Measurements from ENCODE around the gene MECP2. TPM values are rescaled to one million over a fixed set of nuclear protein-coding genes. Genes with fewer than 3 reads are reported as not detected.

MECP2 gene
- total and polyA plus RNA-seq, 2 donors (not counting 1 experiment from before 2014, with no cell fraction given), result 20.0 to 122 TPM

- Mint-ChIP-seq H3K4me1 (peaks cover 11% of the 10 kb centered on the region), H3K27ac (no peak overlapping the region), H3K27me3 (no peaks in the 10 kb centered on the region), H3K4me3 (no peak overlapping the region), H3K9me3 (ENCODE audit: insufficient read depth) (no peaks in the 10 kb centered on the region)
- Histone ChIP-seq H3K36me3 (replicated peaks in 1 of 2; ENCODE audit: control extremely low read depth in 1 of 2, control insufficient read depth in 1 of 2, extremely low read depth in 1 of 2, insufficient read depth in 2 of 2, low read length in 1 of 2) (peaks cover 0 to 21% of the 10 kb centered on the region in 2 experiments), H3K27me3 (replicated peaks in 1 of 4; ENCODE audit: control extremely low read depth in 1 of 4, control insufficient read depth in 3 of 4, insufficient read depth in 4 of 4, low read length in 3 of 4) (no peaks in the 10 kb centered on the region), H4K20me1 (ENCODE audit: control insufficient read depth, insufficient read depth, low read length, poor library complexity, severe bottlenecking) (peaks cover 39% of the 10 kb centered on the region), H2AFZ (ENCODE audit: insufficient read depth, low read depth, low read length, poor library complexity, severe bottlenecking) (no peak overlapping the region), H3K9ac (ENCODE audit: low read length) (no peak overlapping the region), H3K79me2 (ENCODE audit: control insufficient read depth, insufficient read depth, low read length) (peaks cover 51% of the 10 kb centered on the region), H3K27ac (ENCODE audit: low read length in 2 of 2) (no peak overlapping the region), H3K4me2 (replicated peaks; ENCODE audit: low read depth, low read length, poor library complexity, severe bottlenecking) (no peak overlapping the region), H3K4me1 (ENCODE audit: control insufficient read depth in 2 of 2, insufficient read depth in 2 of 2, low read length in 2 of 2) (no peaks in the 10 kb centered on the region), H3K4me3 (ENCODE audit: control extremely low read depth in 1 of 5, extremely low read depth in 1 of 5, insufficient read depth in 1 of 5, low read depth in 2 of 5, low read length in 4 of 5) (no peak overlapping the region), H3K9me3 (ENCODE audit: control extremely low read depth in 1 of 3, control insufficient read depth in 2 of 3, insufficient read depth in 1 of 3, low read length in 2 of 3) (no peaks in the 10 kb centered on the region)
- ATAC-seq (ENCODE audit: low read depth) (no peak), DNase-seq (no peak)
- CTCF ChIA-PET, result no interaction called here
- intact Hi-C loops (cut with micrococcal nuclease), result no loop called here
- POLR2A ChIA-PET, result interaction anchor here (0.7 kb wide), 1 partner anchor 239 kb away, joined by 3 read pairs; the partner anchor contains the start of gene SSR4
- TF ChIP-seq, protein P1, sequence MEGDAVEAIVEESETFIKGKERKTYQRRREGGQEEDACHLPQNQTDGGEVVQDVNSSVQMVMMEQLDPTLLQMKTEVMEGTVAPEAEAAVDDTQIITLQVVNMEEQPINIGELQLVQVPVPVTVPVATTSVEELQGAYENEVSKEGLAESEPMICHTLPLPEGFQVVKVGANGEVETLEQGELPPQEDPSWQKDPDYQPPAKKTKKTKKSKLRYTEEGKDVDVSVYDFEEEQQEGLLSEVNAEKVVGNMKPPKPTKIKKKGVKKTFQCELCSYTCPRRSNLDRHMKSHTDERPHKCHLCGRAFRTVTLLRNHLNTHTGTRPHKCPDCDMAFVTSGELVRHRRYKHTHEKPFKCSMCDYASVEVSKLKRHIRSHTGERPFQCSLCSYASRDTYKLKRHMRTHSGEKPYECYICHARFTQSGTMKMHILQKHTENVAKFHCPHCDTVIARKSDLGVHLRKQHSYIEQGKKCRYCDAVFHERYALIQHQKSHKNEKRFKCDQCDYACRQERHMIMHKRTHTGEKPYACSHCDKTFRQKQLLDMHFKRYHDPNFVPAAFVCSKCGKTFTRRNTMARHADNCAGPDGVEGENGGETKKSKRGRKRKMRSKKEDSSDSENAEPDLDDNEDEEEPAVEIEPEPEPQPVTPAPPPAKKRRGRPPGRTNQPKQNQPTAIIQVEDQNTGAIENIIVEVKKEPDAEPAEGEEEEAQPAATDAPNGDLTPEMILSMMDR (IDR thresholded peaks at IDR 0.05), result no peak
- no CpG with 5 or more reads among the region's 2 CpGs for WGBS (ENCODE audit: insufficient coverage)
Observed at GRCh38 chrX:154033848-154034247, 63.7 kb downstream of the MECP2 start.

GRCh38 chrX:154032653-154033052 lies 64.9 kb downstream of the MECP2 start:
- DNase-seq (no peak), ATAC-seq (ENCODE audit: low read depth) (no peak)
- Histone ChIP-seq H3K4me3 (ENCODE audit: control extremely low read depth in 1 of 5, extremely low read depth in 1 of 5, insufficient read depth in 1 of 5, low read depth in 2 of 5, low read length in 4 of 5) (no peak overlapping the region), H3K9me3 (ENCODE audit: control extremely low read depth in 1 of 3, control insufficient read depth in 2 of 3, insufficient read depth in 1 of 3, low read length in 2 of 3) (no peaks in the 10 kb centered on the region), H2AFZ (ENCODE audit: insufficient read depth, low read depth, low read length, poor library complexity, severe bottlenecking) (no peak overlapping the region), H3K4me1 (ENCODE audit: control insufficient read depth in 2 of 2, insufficient read depth in 2 of 2, low read length in 2 of 2) (no peaks in the 10 kb centered on the region), H3K9ac (ENCODE audit: low read length) (no peak overlapping the region), H3K27me3 (replicated peaks in 1 of 4; ENCODE audit: control extremely low read depth in 1 of 4, control insufficient read depth in 3 of 4, insufficient read depth in 4 of 4, low read length in 3 of 4) (no peaks in the 10 kb centered on the region), H3K36me3 (replicated peaks in 1 of 2; ENCODE audit: control extremely low read depth in 1 of 2, control insufficient read depth in 1 of 2, extremely low read depth in 1 of 2, insufficient read depth in 2 of 2, low read length in 1 of 2) (peaks cover 0 to 32% of the 10 kb centered on the region in 2 experiments), H3K4me2 (replicated peaks; ENCODE audit: low read depth, low read length, poor library complexity, severe bottlenecking) (no peak overlapping the region), H3K27ac (ENCODE audit: low read length in 2 of 2) (no peak overlapping the region), H4K20me1 (ENCODE audit: control insufficient read depth, insufficient read depth, low read length, poor library complexity, severe bottlenecking) (peaks cover 36% of the 10 kb centered on the region), H3K79me2 (ENCODE audit: control insufficient read depth, insufficient read depth, low read length) (peaks cover 42% of the 10 kb centered on the region)
- intact Hi-C loops (cut with micrococcal nuclease), result no loop called here
- H3K4me1 Mint-ChIP-seq, result peaks cover 6% of the 10 kb centered on the region
- TF ChIP-seq EZH2 (IDR thresholded peaks at IDR 0.05; ENCODE audit: borderline replicate concordance, insufficient read depth, low read depth, low read length, poor library complexity, severe bottlenecking), result no peak
- TF ChIP-seq, protein P1 (IDR thresholded peaks at IDR 0.05), result no peak
- H3K4me3 Mint-ChIP-seq, result no peak overlapping the region
- POLR2A ChIA-PET, result no interaction called here
- no peaks in the 10 kb centered on the region for H3K27me3 Mint-ChIP-seq
- no peaks in the 10 kb centered on the region for H3K9me3 Mint-ChIP-seq (ENCODE audit: insufficient read depth)
- WGBS (ENCODE audit: insufficient coverage), result 95% methylated on average over 4 of the region's 9 CpGs
- H3K27ac Mint-ChIP-seq, result no peak overlapping the region
- CTCF ChIA-PET, result no interaction called here

Measured in B cell (primary cell).